Thyroid gland (tissue), 4 donors: ENCODE results near the gene SMURF1.

Experiments used
- POLR2A ChIP-seq, 2 donors: fragments of 450-650 bp; IDR thresholded peaks; one replicate each; pipeline ENCODE4 v1.6.1; 2017; ENCODE audit warnings: antibody characterized with exemption in 2 of 2, mild to moderate bottlenecking in 2 of 2, moderate library complexity in 1 of 2
- TF ChIP-seq, protein P1 (sequence below), 6 experiments: fragments of 200-600 bp in 3 of 6; fragments of 450-650 bp in 3 of 6; sonication (generic) in 3 of 6; IDR thresholded peaks; one replicate each; pipeline ENCODE4 v1.5.1; 2016 to 2019; ENCODE audit warnings: antibody characterized with exemption in 6 of 6, mild to moderate bottlenecking in 2 of 6, inconsistent platforms in 1 of 6, moderate library complexity in 1 of 6

DNA sequence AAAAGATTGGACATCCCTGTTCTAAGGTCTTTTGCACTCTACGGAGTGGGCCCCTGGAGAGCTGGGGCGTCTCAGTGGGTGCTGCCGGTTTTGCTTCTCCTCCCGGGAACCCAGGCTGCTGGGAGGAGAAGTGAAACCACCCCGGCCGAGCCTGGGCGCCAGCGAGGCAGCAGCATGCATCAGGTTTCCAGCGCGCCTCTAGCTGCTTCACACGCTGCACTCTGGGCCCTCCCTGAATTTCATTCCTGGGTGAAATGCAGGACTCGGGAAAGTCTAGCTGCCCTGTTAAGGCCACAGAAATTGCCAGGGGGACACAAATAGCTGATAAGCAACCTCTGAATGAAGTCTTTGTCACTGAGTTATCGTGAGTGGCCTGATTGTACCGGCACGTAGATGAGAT lies 138.1 kb downstream of the SMURF1 start:
- TF ChIP-seq, protein P1, sequence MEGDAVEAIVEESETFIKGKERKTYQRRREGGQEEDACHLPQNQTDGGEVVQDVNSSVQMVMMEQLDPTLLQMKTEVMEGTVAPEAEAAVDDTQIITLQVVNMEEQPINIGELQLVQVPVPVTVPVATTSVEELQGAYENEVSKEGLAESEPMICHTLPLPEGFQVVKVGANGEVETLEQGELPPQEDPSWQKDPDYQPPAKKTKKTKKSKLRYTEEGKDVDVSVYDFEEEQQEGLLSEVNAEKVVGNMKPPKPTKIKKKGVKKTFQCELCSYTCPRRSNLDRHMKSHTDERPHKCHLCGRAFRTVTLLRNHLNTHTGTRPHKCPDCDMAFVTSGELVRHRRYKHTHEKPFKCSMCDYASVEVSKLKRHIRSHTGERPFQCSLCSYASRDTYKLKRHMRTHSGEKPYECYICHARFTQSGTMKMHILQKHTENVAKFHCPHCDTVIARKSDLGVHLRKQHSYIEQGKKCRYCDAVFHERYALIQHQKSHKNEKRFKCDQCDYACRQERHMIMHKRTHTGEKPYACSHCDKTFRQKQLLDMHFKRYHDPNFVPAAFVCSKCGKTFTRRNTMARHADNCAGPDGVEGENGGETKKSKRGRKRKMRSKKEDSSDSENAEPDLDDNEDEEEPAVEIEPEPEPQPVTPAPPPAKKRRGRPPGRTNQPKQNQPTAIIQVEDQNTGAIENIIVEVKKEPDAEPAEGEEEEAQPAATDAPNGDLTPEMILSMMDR (IDR thresholded peaks at IDR 0.05): no peak
- no peak for TF ChIP-seq POLR2A (IDR thresholded peaks at IDR 0.05)
